IgD-negative memory B cell (primary cell): ENCODE results near the gene NEBL. TPM values are rescaled to one million over a fixed set of nuclear protein-coding genes. Genes with fewer than 3 reads are reported as not detected.

Source experiments
- H3K27ac Mint-ChIP-seq, 3 donors: one replicate each; pipeline ENCODE4 v1.8.0; 2020 to 2022; ENCODE audit warnings: mild to moderate bottlenecking in 3 of 3, mixed read lengths in 3 of 3, moderate library complexity in 1 of 3
- H3K27me3 Mint-ChIP-seq: one replicate; pipeline ENCODE4 v1.8.0; 2021; ENCODE audit warnings: mixed read lengths
- H3K36me3 Mint-ChIP-seq: one replicate; pipeline ENCODE4 v1.8.0; 2020; ENCODE audit warnings: mild to moderate bottlenecking, mixed read lengths
- H3K4me1 Mint-ChIP-seq, 3 donors: one replicate each; pipeline ENCODE4 v1.8.0; 2020 to 2022; ENCODE audit warnings: mixed read lengths in 3 of 3, mild to moderate bottlenecking in 1 of 3
- H3K4me3 Mint-ChIP-seq, 4 donors: one replicate each; pipeline ENCODE4 v1.8.0; 2020 to 2022; ENCODE audit warnings: mild to moderate bottlenecking in 4 of 4, mixed read lengths in 4 of 4, moderate library complexity in 3 of 4
- H3K9me3 Mint-ChIP-seq, 3 donors: one replicate each; pipeline ENCODE4 v1.8.0; 2020 to 2021; ENCODE audit warnings: mixed read lengths in 3 of 3, mild to moderate bottlenecking in 1 of 3
- polyA plus RNA-seq: library from polyadenylated mRNA; unstranded; fragments of 300-500 nt; fragmentation: Illumina TruSeq; gene quantifications from one replicate; pipeline ENCODE4 v1.2.3, GENCODE V29; 2021

Gene NEBL
- polyA plus RNA-seq, 1 donor from 2014 or later = not detected

DNA sequence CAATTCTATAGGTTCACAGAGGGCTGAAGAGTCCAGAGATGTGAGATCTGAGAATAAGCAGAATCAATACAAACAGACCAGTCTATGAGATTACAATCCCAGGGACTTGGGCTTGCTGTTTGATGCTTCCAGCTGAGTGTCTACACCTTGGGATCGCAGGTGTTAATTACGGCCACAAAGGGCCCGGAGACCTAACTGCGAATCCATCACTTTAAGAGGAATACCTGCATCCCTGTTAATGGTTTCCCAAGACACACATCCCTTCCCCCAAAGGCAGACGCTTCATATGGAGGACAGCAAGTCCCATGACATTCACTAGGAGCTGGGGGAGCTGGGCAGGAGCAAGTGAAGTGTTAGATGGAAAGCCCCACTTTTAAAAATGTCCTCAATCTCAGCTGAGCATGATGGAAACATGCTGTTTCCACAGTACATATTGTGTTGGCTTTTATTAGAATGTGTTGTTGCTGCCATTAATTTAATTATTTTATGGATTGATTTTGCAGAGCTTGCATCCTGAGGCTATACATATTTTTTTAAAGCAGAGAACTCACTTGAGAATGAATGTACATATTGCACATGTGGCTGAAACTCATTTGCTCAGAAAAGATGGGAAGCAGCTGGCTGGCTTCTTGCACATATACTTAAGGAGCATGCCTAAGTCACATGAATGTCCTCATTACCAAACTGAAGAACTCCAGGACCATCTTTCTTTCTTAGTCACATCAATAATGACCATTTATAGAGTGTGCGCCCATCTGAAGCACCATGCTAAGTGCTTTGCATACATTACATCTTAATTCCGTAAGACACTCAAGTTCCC is 151.3 kb downstream of the NEBL start:
- Mint-ChIP-seq H3K4me3 (no peak overlapping the region), H3K9me3 (peaks cover 5 to 7% (median 5%) of the 10 kb centered on the region in 3 donors), H3K27me3 (no peaks in the 10 kb centered on the region), H3K27ac (no peak overlapping the region), H3K4me1 (no peaks in the 10 kb centered on the region), H3K36me3 (no peaks in the 10 kb centered on the region)

DNA sequence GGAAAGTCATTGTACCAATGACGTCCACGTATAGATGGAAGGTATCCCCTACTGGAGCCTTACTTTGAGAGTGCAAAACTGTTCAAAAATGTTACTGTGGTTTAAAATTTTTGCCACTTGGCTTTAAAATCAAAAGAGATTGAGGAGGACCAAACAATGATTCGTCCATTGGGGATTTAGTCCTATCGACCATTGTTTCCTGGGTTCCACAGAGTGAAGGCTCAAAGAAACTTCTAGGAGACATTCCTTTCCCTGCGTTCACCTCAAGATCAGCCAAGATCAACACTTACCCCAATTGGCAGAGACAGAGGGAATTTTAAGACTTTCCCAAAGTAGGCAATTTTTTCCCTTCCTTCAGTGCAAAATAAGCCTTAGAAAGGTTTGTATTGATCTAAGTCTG is 152.3 kb downstream of the NEBL start:
- no peak overlapping the region for H3K27ac Mint-ChIP-seq
- H3K9me3 Mint-ChIP-seq = peaks cover 2 to 7% (median 5%) of the 10 kb centered on the region in 3 donors
- H3K4me3 Mint-ChIP-seq = no peak overlapping the region

DNA sequence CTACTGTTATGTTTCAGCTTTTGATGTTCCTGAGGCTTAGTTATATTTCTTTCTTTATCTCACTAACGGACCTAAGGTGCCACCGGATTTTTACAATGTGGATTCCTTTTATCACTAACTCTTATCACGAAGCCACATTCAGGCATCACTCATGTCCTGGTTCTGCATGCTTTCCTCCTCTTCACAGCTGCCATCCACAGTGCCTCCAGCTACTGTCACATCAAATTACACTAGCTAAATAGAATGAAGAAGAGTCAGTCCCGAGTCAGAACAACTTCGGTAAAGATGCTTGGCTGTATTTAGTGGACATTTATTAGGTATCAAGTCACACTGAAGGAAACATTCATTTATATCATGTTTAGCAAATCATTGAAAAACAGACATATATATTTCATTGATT is 153.2 kb downstream of the NEBL start:
- Mint-ChIP-seq H3K4me3 (no peak overlapping the region), H3K4me1 (no peaks in the 10 kb centered on the region), H3K27ac (no peak overlapping the region), H3K9me3 (peaks cover 1 to 4% (median 2%) of the 10 kb centered on the region in 3 donors), H3K36me3 (no peaks in the 10 kb centered on the region), H3K27me3 (no peaks in the 10 kb centered on the region)

More for the DNA sequence above, 152.3 kb downstream of the NEBL start:
- Mint-ChIP-seq H3K27me3 (no peaks in the 10 kb centered on the region), H3K36me3 (no peaks in the 10 kb centered on the region), H3K4me1 (no peaks in the 10 kb centered on the region)

DNA sequence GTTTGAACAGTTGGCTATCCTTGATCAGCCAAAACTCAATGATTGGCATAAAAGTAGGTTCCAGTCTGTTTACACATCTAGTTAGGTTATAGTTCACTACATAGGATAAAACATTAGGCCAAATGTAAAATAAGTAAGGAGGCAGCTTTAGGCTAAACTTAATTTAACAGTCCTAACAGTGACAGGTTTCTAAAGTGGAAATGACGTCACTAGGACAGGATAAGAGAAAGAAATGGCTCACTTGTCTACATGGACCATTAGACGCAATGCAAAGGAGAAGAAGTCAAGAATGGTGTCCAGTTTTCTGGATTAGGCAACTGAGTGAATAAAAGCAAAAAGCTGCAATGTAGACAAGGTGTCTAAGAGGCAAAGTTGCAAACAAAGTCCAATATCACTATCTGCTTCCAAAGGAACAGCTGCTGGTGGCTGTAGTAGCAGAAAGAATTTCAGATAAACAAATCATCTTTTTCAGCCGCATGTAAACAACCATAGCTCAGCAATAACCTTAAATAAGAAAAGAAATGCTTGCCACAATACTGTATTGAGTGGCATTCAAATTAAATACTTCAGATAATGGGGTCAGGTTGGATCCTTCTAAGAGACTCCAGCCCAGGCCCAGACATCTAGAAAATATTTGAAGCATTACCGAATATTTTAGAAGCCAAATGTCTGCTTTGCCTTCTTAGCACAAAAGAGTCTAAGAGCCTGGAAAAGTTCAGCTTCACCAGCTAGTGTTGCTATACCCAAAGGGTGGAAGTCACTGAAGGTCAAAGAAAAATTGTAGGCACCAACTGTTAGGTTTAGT is 154.2 kb downstream of the NEBL start:
- Mint-ChIP-seq H3K27me3 (no peaks in the 10 kb centered on the region), H3K4me1 (no peaks in the 10 kb centered on the region), H3K4me3 (no peak overlapping the region)

DNA sequence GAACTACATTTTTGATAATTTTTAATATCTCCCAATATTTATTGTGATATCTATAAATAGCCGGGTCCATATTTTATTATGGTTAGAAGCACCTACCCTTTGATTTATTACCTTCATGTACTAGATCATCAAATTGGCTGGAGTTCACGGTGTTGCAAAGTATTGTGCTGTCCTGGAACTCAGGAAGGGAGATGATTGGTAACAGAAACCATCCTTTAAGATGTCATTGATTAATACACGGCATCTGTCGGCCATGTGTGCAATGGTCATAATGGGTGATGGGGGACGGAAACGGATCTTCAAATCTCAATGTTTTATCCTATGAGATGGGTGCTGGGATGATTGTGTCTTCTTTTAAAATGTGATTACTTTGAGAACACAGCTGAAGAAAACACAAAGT is 157.0 kb downstream of the NEBL start:
- H3K9me3 Mint-ChIP-seq = peaks cover 0 to 4% (median 3%) of the 10 kb centered on the region in 3 donors
- no peaks in the 10 kb centered on the region for H3K36me3 Mint-ChIP-seq
- no peak overlapping the region for H3K4me3 Mint-ChIP-seq
- no peaks in the 10 kb centered on the region for H3K4me1 Mint-ChIP-seq
- H3K27ac Mint-ChIP-seq = no peak overlapping the region
- no peaks in the 10 kb centered on the region for H3K27me3 Mint-ChIP-seq

More for the DNA sequence above, 154.2 kb downstream of the NEBL start:
- no peak overlapping the region for H3K27ac Mint-ChIP-seq
- H3K9me3 Mint-ChIP-seq = peaks cover 0 to 3% (median 2%) of the 10 kb centered on the region in 3 donors
- H3K36me3 Mint-ChIP-seq = no peaks in the 10 kb centered on the region

DNA sequence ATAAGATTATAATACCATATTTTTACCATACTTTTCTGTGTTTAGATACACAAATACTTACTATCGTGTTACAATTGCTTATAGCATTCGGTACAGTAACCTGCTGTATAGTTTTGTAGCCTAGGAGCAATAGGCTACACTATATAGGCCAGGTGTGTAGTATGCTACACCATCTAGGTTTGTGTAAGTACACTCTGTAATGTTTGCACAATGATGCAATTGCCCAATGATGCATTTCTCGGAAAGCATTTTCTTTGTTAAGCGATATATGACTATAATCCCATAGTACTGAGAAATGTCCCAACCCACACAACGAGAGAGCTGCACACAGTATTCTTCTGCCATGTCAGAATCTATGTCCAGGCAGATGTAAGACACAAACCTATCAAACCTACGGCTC is 160.0 kb downstream of the NEBL start:
- Mint-ChIP-seq H3K27me3 (no peaks in the 10 kb centered on the region), H3K4me3 (no peak overlapping the region), H3K36me3 (no peaks in the 10 kb centered on the region), H3K4me1 (no peaks in the 10 kb centered on the region), H3K9me3 (peaks cover 2 to 10% (median 3%) of the 10 kb centered on the region in 3 donors), H3K27ac (no peak overlapping the region)
